Neural cell (in vitro differentiated cells): Measurements from ENCODE around the gene H6PD. TPM values are rescaled to one million over a fixed set of nuclear protein-coding genes. Genes with fewer than 3 reads are reported as not detected.

ENCODE experiments used
- H2AFZ ChIP-seq: fragments of 200-600, 300-800 bp; sonication (generic), shearing (Covaris generic); 2 replicates; pipeline ENCODE4 v1.6.0; 2014; ENCODE audit warnings: low read depth, mild to moderate bottlenecking, antibody characterized with exemption, low read length, moderate library complexity
- H3F3A ChIP-seq: fragments of 200-600 bp; shearing (Covaris generic); 2 replicates; pipeline ENCODE4 v1.6.1; 2016; ENCODE audit warnings: mild to moderate bottlenecking, moderate library complexity, mixed read lengths, antibody characterized with exemption, low read length; ENCODE audit not compliant: insufficient read depth, poor library complexity, severe bottlenecking
- H3K27ac ChIP-seq: fragments of 200-600, 300-800 bp; sonication (generic), shearing (Covaris generic); 2 replicates; pipeline ENCODE4 v1.5.1; 2014; ENCODE audit warnings: mild to moderate bottlenecking, low read length, moderate library complexity
- H3K27me3 ChIP-seq: fragments of 300-800, 200-600 bp; sonication (generic), shearing (Covaris generic); 2 replicates; pipeline ENCODE4 v1.6.0; 2014; ENCODE audit warnings: mild to moderate bottlenecking, low read depth, low read length, moderate library complexity; ENCODE audit not compliant: insufficient read depth
- H3K36me3 ChIP-seq: fragments of 300-800, 200-600 bp; sonication (generic), shearing (Covaris generic); 2 replicates; pipeline ENCODE4 v1.5.1; 2014; ENCODE audit warnings: mild to moderate bottlenecking, antibody characterized with exemption, low read length, moderate library complexity; ENCODE audit not compliant: insufficient read depth
- H3K4me2 ChIP-seq: fragments of 300-800, 200-600 bp; sonication (generic), shearing (Covaris generic); 2 replicates; pipeline ENCODE4 v1.6.0; 2014; ENCODE audit warnings: mild to moderate bottlenecking, low read length
- H3K4me3 ChIP-seq: fragments of 300-800, 200-600 bp; sonication (generic), shearing (Covaris generic); 2 replicates; pipeline ENCODE4 v1.5.1; 2014; ENCODE audit warnings: mild to moderate bottlenecking, low read length, moderate library complexity
- H3K79me2 ChIP-seq: fragments of 200-600 bp; shearing (Covaris generic); replicated peaks from 2 replicates; pipeline ENCODE4 v1.6.0; 2014; ENCODE audit warnings: mild to moderate bottlenecking, low read length, moderate library complexity; ENCODE audit not compliant: insufficient read depth
- H3K9ac ChIP-seq: fragments of 300-800, 200-600 bp; sonication (generic), shearing (Covaris generic); 2 replicates; pipeline ENCODE4 v1.6.1; 2016; ENCODE audit warnings: mild to moderate bottlenecking, low read length, mixed read lengths
- H3K9me2 ChIP-seq: fragments of 200-600 bp; shearing (Covaris generic); 2 replicates; pipeline ENCODE4 v1.6.1; 2016; ENCODE audit warnings: mild to moderate bottlenecking, low read length, mixed read lengths; ENCODE audit not compliant: insufficient read depth
- H3K9me3 ChIP-seq: fragments of 200-600, 300-800 bp; sonication (generic), shearing (Covaris generic); 2 replicates; pipeline ENCODE4 v1.6.1; 2016; ENCODE audit warnings: mild to moderate bottlenecking, mixed run types, low read length, moderate library complexity, mixed read lengths
- H4K20me1 ChIP-seq: fragments of 200-600 bp; shearing (Covaris generic); 2 replicates; pipeline ENCODE4 v1.6.1; 2016; ENCODE audit warnings: mild to moderate bottlenecking, mixed run types; ENCODE audit not compliant: insufficient read depth
- CTCF ChIP-seq: fragments of 450-650 bp; IDR thresholded peaks from 2 replicates; pipeline ENCODE4 v1.5.1; 2014; ENCODE audit warnings: antibody characterized with exemption, mild to moderate bottlenecking, moderate library complexity; ENCODE audit not compliant: poor library complexity, severe bottlenecking
- EP300 ChIP-seq: fragments of 450-650 bp; conservative IDR thresholded peaks from 2 replicates; pipeline ENCODE4 v1.6.1; 2014; ENCODE audit warnings: antibody characterized with exemption, mild to moderate bottlenecking, moderate library complexity; ENCODE audit not compliant: poor library complexity, severe bottlenecking
- EZH2 ChIP-seq: fragments of 200-600, 300-800 bp; shearing (Covaris generic), sonication (generic); IDR thresholded peaks from 2 replicates; pipeline ENCODE4 v1.6.1; 2014; ENCODE audit warnings: antibody characterized with exemption, low read length, borderline replicate concordance, mild to moderate bottlenecking; ENCODE audit not compliant: insufficient read depth, poor library complexity, severe bottlenecking
- MXI1 ChIP-seq: fragments of 450-650 bp; conservative IDR thresholded peaks from 2 replicates; pipeline ENCODE4 v1.6.1; 2014; ENCODE audit warnings: antibody characterized with exemption, mild to moderate bottlenecking; ENCODE audit not compliant: poor library complexity, severe bottlenecking
- POLR2AphosphoS5 ChIP-seq: IDR thresholded peaks from 2 replicates; pipeline ENCODE4 v1.6.1; 2012
- RAD21 ChIP-seq: fragments of 450-650 bp; conservative IDR thresholded peaks from 2 replicates; pipeline ENCODE4 v1.6.1; 2014; ENCODE audit warnings: antibody characterized with exemption, mild to moderate bottlenecking, moderate library complexity
- REST ChIP-seq: IDR thresholded peaks from 2 replicates; pipeline ENCODE4 v1.6.1; 2012; ENCODE audit warnings: borderline replicate concordance
- SMC3 ChIP-seq: fragments of 450-650 bp; conservative IDR thresholded peaks from 2 replicates; pipeline ENCODE4 v1.6.1; 2014; ENCODE audit warnings: antibody characterized with exemption, mild to moderate bottlenecking, moderate library complexity; ENCODE audit not compliant: poor library complexity
- TAF1 ChIP-seq: IDR thresholded peaks from 2 replicates; pipeline ENCODE4 v1.6.1; 2012; ENCODE audit warnings: low read depth
- polyA plus RNA-seq: library from polyadenylated mRNA; depleted of rRNA; stranded (reverse); fragments of >200 nt; gene quantifications from 2 replicates; pipeline ENCODE4 v1.2.3, GENCODE V29; 2014

H6PD gene
- polyA plus RNA-seq, 1 donor from 2014 or later: 4.6 TPM

GRCh38 chr1:9263276-9263855 is 28.8 kb downstream of the H6PD start:
- Histone ChIP-seq H3K4me3 (no peak overlapping the region), H3K9me3 (no peaks in the 10 kb centered on the region), H3K36me3 (no peaks in the 10 kb centered on the region), H3K27ac (no peak overlapping the region), H3K4me2 (no peak overlapping the region), H3K9ac (no peak overlapping the region), H2AFZ (no peak overlapping the region), H3K9me2 (no peaks in the 10 kb centered on the region), H3K79me2 (no peaks in the 10 kb centered on the region), H3K27me3 (no peaks in the 10 kb centered on the region), H3F3A (no peaks in the 10 kb centered on the region), H4K20me1 (no peaks in the 10 kb centered on the region)
- TF ChIP-seq REST: no peak
- no peak for TF ChIP-seq EP300
- TF ChIP-seq MXI1: no peak
- no peak for TF ChIP-seq RAD21
- TF ChIP-seq CTCF: no peak
- no peak for TF ChIP-seq SMC3
- TF ChIP-seq POLR2AphosphoS5: no peak
- no peak for TF ChIP-seq TAF1
- TF ChIP-seq EZH2: no peak

- no peaks in the 10 kb centered on the region for H3K79me2 ChIP-seq
- H3K27me3 ChIP-seq: no peaks in the 10 kb centered on the region
- no peaks in the 10 kb centered on the region for H3K9me3 ChIP-seq
- H2AFZ ChIP-seq: no peak overlapping the region
- no peak overlapping the region for H3K9ac ChIP-seq
- H4K20me1 ChIP-seq: no peaks in the 10 kb centered on the region
- TF ChIP-seq SMC3: no peak
- TF ChIP-seq EZH2: no peak
- no peak for TF ChIP-seq MXI1
- TF ChIP-seq POLR2AphosphoS5: no peak
- H3K27ac ChIP-seq: no peak overlapping the region
- H3K4me3 ChIP-seq: no peak overlapping the region
- H3K36me3 ChIP-seq: no peaks in the 10 kb centered on the region
- no peaks in the 10 kb centered on the region for H3K9me2 ChIP-seq
- no peak overlapping the region for H3K4me2 ChIP-seq
- no peaks in the 10 kb centered on the region for H3F3A ChIP-seq
Observed at GRCh38 chr1:9263984-9264872, 29.7 kb downstream of the H6PD start.
